PC-9 (cell line): ENCODE data around the gene SEMA4C. TPM values are rescaled to one million over a fixed set of nuclear protein-coding genes. Genes with fewer than 3 reads are reported as not detected.

ENCODE experiments used
- BruUV-seq: library from RNA; stranded (reverse); fragments of 400-500 nt; replicated peaks from 2 replicates; lab custom pipeline; 2021; lab: Mats Ljungman, UMichigan
- CTCF ChIA-PET: fragments of 300-600 bp; sonication (Branson Sonifier 250); formaldehyde crosslinking; loops from one replicate; lab custom pipeline; 2022; ENCODE audit warnings: antibody characterized with exemption; lab: Charles Lee
- POLR2A ChIA-PET: fragments of 300-600 bp; sonication (Branson Sonifier 250); formaldehyde crosslinking; loops from one replicate; lab custom pipeline; 2022; ENCODE audit warnings: antibody characterized with exemption; ENCODE audit not compliant: unreplicated experiment; lab: Charles Lee
- DNase-seq, 2 experiments: peaks; one replicate each; pipeline versions ENCODE4 v3.0.0 to v3.0.0-alpha.2; 2015 to 2022; ENCODE audit warnings: mixed read lengths in 1 of 2
- H2AFZ ChIP-seq: fragments of 200-600 bp; sonication (generic); 2 replicates; pipeline ENCODE4 v1.8.1; 2017; ENCODE audit warnings: antibody characterized with exemption
- H3F3A ChIP-seq: fragments of 200-600 bp; sonication (generic); 2 replicates; pipeline ENCODE4 v1.8.1; 2017; ENCODE audit warnings: antibody characterized with exemption, mild to moderate bottlenecking, low read depth; ENCODE audit not compliant: insufficient read depth
- H3K27ac ChIP-seq: fragments of 200-600 bp; sonication (generic); 2 replicates; pipeline ENCODE4 v1.6.1; 2016; ENCODE audit warnings: mixed run types
- H3K27me3 ChIP-seq: fragments of 200-600 bp; sonication (generic); 2 replicates; pipeline ENCODE4 v1.6.1; 2016; ENCODE audit warnings: low read depth, mixed run types; ENCODE audit not compliant: insufficient read depth
- H3K36me3 ChIP-seq: fragments of 200-600 bp; sonication (generic); 2 replicates; pipeline ENCODE4 v1.6.1; 2016; ENCODE audit warnings: low read depth, mixed run types
- H3K4me1 ChIP-seq: fragments of 200-600 bp; sonication (generic); replicated peaks from 2 replicates; pipeline ENCODE4 v1.6.1; 2016; ENCODE audit warnings: mixed run types; ENCODE audit not compliant: insufficient read depth
- H3K4me2 ChIP-seq: fragments of 200-600 bp; sonication (generic); 2 replicates; pipeline ENCODE4 v1.6.1; 2017; ENCODE audit warnings: mixed run types
- H3K4me3 ChIP-seq: fragments of 200-600 bp; sonication (generic); 2 replicates; pipeline ENCODE4 v1.6.1; 2016; ENCODE audit warnings: mixed run types
- H3K79me2 ChIP-seq: fragments of 200-600 bp; sonication (generic); 2 replicates; pipeline ENCODE4 v1.6.1; 2017; ENCODE audit warnings: low read depth, mixed run types
- H3K9me2 ChIP-seq: fragments of 200-600 bp; sonication (generic); 2 replicates; pipeline ENCODE4 v1.8.1; 2017; ENCODE audit warnings: mild to moderate bottlenecking; ENCODE audit not compliant: insufficient read depth
- H3K9me3 ChIP-seq: fragments of 200-600 bp; sonication (generic); 2 replicates; pipeline ENCODE4 v1.8.1; 2016; ENCODE audit warnings: low read depth; ENCODE audit not compliant: insufficient read depth
- H4K20me1 ChIP-seq: fragments of 200-600 bp; sonication (generic); 2 replicates; pipeline ENCODE4 v1.8.1; 2017; ENCODE audit not compliant: insufficient read depth
- CTCF ChIP-seq: fragments of 200-600 bp; sonication (generic); conservative IDR thresholded peaks from 2 replicates; pipeline ENCODE4 v1.6.1; 2017; ENCODE audit warnings: mixed run types, antibody characterized with exemption, mild to moderate bottlenecking, moderate library complexity
- EZH2 ChIP-seq: fragments of 200-600 bp; sonication (generic); IDR thresholded peaks from 2 replicates; pipeline ENCODE4 v1.8.0; 2017; ENCODE audit warnings: antibody characterized with exemption, low read depth
- intact Hi-C: fragments of 100-400 bp; cut with micrococcal nuclease; formaldehyde crosslinking; loops from one replicate; pipeline ENCODE4 v1.10.0; 2022; ENCODE audit not compliant: unreplicated experiment
- total RNA-seq: library from RNA; stranded (reverse); gene quantifications from 2 replicates; pipeline ENCODE4 v1.2.3, GENCODE V29; 2021

SEMA4C gene
- total RNA-seq, 1 experiment from 2014 or later, result 52.8 TPM

- no TSS peak for BruUV-seq
- peak overlapping the region; percentile 49 for H3K27ac ChIP-seq
- intact Hi-C loops, result loop anchor here (1.0 kb wide), 1 partner anchor 8 kb away; no protein-coding TSS in a partner anchor
- H3K4me1 ChIP-seq, result peaks cover 81% of the 10 kb centered on the region
- no peaks in the 10 kb centered on the region for H3K9me3 ChIP-seq
- no peak for TF ChIP-seq EZH2
- TF ChIP-seq CTCF, result no peak
- H3F3A ChIP-seq, result peaks cover 37% of the 10 kb centered on the region; the same call in 1 of the 2 replicates
- H3K79me2 ChIP-seq, result no peaks in the 10 kb centered on the region
- H3K36me3 ChIP-seq, result no peaks in the 10 kb centered on the region
- H2AFZ ChIP-seq, result no peak overlapping the region
- ChIA-PET POLR2A (interaction anchor here (2.0 kb wide), 1 partner anchor 8 kb away, joined by 11 read pairs; no protein-coding TSS in a partner anchor), CTCF (no interaction called here)
- no peaks in the 10 kb centered on the region for H3K9me2 ChIP-seq
- DNase-seq, result peak; percentile 42 to 70
- peak overlapping the region; percentile 59 for H3K4me2 ChIP-seq
- no peaks in the 10 kb centered on the region for H4K20me1 ChIP-seq
- H3K27me3 ChIP-seq, result no peaks in the 10 kb centered on the region
- no peak overlapping the region for H3K4me3 ChIP-seq
Measured at GRCh38 chr2:96876269-96877041, 6.6 kb upstream of the SEMA4C start.

- CTCF ChIA-PET, result no interaction called here
- H3K4me2 ChIP-seq, result peak overlapping the region; percentile 59
- H3K79me2 ChIP-seq, result no peaks in the 10 kb centered on the region
- H3K4me1 ChIP-seq, result peaks cover 78% of the 10 kb centered on the region
- no peaks in the 10 kb centered on the region for H3K27me3 ChIP-seq
- H2AFZ ChIP-seq, result no peak overlapping the region
- DNase-seq, result no peak
- intact Hi-C loops, result loop anchor here (1.0 kb wide), 1 partner anchor 9 kb away; no protein-coding TSS in a partner anchor
- H3K9me3 ChIP-seq, result no peaks in the 10 kb centered on the region
- H3K27ac ChIP-seq, result peak overlapping the region; percentile 49
- no peaks in the 10 kb centered on the region for H4K20me1 ChIP-seq
- H3K4me3 ChIP-seq, result no peak overlapping the region
- BruUV-seq, result no TSS peak
- TF ChIP-seq EZH2 (no peak), CTCF (no peak)
- no peaks in the 10 kb centered on the region for H3K36me3 ChIP-seq
- no peaks in the 10 kb centered on the region for H3K9me2 ChIP-seq
- POLR2A ChIA-PET, result interaction anchor here (2.0 kb wide), 1 partner anchor 9 kb away, joined by 11 read pairs; no protein-coding TSS in a partner anchor
- peaks cover 43% of the 10 kb centered on the region; the same call in 1 of the 2 replicates for H3F3A ChIP-seq
Measured at GRCh38 chr2:96875498-96876268, 5.8 kb upstream of the SEMA4C start.

- H3K9me2 ChIP-seq, result no peaks in the 10 kb centered on the region
- H3K9me3 ChIP-seq, result no peaks in the 10 kb centered on the region
- DNase-seq, result peak; percentile 55 to 59
- no peaks in the 10 kb centered on the region for H4K20me1 ChIP-seq
- ChIA-PET CTCF (interaction anchor here (1.1 kb wide), 1 partner anchor 10 kb away, joined by 3 read pairs; no protein-coding TSS in a partner anchor), POLR2A (interaction anchor here (0.6 to 2.0 kb wide), 3 partner anchors 10 to 52 kb away, joined by 4 to 11 read pairs (median 7); no protein-coding TSS in a partner anchor)
- no peak overlapping the region for H2AFZ ChIP-seq
- no peaks in the 10 kb centered on the region for H3K27me3 ChIP-seq
- no peaks in the 10 kb centered on the region for H3K79me2 ChIP-seq
- peak overlapping the region; percentile 59 for H3K4me2 ChIP-seq
- no peak for TF ChIP-seq CTCF
- TF ChIP-seq EZH2, result no peak
- intact Hi-C loops, result no loop called here
- H3F3A ChIP-seq, result peaks cover 43% of the 10 kb centered on the region; the same call in 1 of the 2 replicates
- H3K4me3 ChIP-seq, result no peak overlapping the region
- peaks cover 77% of the 10 kb centered on the region for H3K4me1 ChIP-seq
- no peaks in the 10 kb centered on the region for H3K36me3 ChIP-seq
- no TSS peak for BruUV-seq
- H3K27ac ChIP-seq, result peak overlapping the region; percentile 3; the same call in 1 of the 2 replicates
Measured at GRCh38 chr2:96874198-96874831, 4.4 kb upstream of the SEMA4C start.
